Measurements from ENCODE around the gene ATXN2L.
"Not testable (repeated sequence)": the region's sequence is repeated elsewhere in the genome, so short reads cannot be mapped to it uniquely, and the experiment has no call there.

DNA sequence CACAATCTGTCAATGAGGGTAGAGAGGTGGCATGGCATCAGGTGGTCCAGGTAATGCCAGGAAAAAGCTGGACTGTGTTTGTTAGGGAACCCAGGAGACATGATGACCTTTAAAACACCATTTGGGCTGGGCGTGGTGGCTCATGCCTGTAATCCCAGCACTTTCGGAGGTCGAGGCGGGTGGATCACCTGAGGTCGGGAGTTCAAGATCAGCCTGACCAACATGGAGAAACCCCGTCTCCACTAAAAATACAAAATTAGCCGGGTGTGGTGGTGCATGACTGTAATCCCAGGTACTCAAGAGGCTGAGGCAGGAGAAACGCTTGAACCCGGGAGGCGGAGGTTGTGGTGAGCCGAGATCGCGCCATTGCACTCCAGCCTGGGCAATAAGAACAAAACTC is 2.3 kb upstream of the ATXN2L start:
- TF ChIP-seq CTCF (IDR thresholded peaks at IDR 0.05); TCF7L2 (IDR thresholded peaks at IDR 0.05; ENCODE audit: low read depth, low read length); POLR2AphosphoS5 (IDR thresholded peaks at IDR 0.05; ENCODE audit: low read depth, low read length); SIN3A (IDR thresholded peaks at IDR 0.05; ENCODE audit: borderline replicate concordance, insufficient read depth, low read depth, low read length): not testable (repeated sequence)
- TF ChIP-seq, protein P1, sequence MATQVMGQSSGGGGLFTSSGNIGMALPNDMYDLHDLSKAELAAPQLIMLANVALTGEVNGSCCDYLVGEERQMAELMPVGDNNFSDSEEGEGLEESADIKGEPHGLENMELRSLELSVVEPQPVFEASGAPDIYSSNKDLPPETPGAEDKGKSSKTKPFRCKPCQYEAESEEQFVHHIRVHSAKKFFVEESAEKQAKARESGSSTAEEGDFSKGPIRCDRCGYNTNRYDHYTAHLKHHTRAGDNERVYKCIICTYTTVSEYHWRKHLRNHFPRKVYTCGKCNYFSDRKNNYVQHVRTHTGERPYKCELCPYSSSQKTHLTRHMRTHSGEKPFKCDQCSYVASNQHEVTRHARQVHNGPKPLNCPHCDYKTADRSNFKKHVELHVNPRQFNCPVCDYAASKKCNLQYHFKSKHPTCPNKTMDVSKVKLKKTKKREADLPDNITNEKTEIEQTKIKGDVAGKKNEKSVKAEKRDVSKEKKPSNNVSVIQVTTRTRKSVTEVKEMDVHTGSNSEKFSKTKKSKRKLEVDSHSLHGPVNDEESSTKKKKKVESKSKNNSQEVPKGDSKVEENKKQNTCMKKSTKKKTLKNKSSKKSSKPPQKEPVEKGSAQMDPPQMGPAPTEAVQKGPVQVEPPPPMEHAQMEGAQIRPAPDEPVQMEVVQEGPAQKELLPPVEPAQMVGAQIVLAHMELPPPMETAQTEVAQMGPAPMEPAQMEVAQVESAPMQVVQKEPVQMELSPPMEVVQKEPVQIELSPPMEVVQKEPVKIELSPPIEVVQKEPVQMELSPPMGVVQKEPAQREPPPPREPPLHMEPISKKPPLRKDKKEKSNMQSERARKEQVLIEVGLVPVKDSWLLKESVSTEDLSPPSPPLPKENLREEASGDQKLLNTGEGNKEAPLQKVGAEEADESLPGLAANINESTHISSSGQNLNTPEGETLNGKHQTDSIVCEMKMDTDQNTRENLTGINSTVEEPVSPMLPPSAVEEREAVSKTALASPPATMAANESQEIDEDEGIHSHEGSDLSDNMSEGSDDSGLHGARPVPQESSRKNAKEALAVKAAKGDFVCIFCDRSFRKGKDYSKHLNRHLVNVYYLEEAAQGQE (IDR thresholded peaks at IDR 0.05; ENCODE audit: insufficient read depth in 1 of 2, low read depth in 2 of 2, low read length in 1 of 2): not testable (repeated sequence)

Data from Panc1 (cell line).